ENCODE measurements around the gene KIFC1.

DNA sequence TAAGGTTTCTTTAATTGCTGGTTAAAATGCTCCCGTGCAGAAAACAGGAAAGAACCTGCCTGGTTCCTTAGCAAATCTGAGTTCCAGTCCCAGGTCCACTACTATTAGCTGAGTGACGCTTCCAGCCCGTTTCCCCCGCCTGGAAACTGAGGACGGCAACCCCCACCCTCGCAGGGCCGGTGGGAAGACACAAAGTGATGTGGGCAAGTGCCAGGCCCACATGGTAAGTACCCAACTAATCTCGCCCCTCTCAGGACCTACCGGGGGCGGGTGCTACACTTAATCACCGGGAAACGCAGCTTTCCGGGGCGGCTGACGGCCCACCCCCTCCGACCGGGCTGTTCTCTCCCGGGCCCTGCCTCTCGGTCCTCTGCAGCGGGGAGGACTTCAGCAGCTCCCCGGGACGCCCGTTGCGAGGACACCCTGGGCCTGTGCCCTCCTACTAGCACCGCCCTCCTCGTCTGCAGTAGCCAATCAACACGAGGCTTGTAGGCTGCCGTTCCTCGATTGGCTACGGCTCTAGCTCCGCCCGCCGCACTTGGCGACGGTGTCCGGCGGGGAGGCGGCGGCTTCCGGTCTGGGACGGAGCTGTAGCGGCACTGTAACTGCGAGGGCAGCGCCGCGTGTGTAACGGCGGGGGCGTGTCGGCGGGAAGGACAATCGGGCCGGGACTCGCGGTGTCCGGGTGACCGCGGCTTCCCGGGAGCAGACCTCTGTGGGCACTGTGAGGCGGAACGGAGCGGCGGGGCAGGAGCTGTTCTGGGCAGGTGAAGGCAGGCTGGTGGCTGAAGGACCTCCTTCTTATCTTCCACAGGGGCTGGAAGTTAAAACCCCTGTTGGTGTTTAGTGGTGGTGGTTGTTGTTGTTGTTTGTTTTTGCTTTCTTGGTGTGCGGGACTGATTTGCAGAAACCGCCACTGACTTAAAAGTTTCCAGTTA lies 62.7 kb downstream of the KIFC1 start, which contains the start of gene ZBTB9:
- TF ChIP-seq, protein P1, sequence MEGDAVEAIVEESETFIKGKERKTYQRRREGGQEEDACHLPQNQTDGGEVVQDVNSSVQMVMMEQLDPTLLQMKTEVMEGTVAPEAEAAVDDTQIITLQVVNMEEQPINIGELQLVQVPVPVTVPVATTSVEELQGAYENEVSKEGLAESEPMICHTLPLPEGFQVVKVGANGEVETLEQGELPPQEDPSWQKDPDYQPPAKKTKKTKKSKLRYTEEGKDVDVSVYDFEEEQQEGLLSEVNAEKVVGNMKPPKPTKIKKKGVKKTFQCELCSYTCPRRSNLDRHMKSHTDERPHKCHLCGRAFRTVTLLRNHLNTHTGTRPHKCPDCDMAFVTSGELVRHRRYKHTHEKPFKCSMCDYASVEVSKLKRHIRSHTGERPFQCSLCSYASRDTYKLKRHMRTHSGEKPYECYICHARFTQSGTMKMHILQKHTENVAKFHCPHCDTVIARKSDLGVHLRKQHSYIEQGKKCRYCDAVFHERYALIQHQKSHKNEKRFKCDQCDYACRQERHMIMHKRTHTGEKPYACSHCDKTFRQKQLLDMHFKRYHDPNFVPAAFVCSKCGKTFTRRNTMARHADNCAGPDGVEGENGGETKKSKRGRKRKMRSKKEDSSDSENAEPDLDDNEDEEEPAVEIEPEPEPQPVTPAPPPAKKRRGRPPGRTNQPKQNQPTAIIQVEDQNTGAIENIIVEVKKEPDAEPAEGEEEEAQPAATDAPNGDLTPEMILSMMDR (IDR thresholded peaks at IDR 0.05): no peak
- TF ChIP-seq EZH2 (IDR thresholded peaks at IDR 0.05) (no peak), EZH2phosphoT487 (IDR thresholded peaks at IDR 0.05) (no peak)
